ENCODE data around the gene LRRC15.

Gene LRRC15

DNA sequence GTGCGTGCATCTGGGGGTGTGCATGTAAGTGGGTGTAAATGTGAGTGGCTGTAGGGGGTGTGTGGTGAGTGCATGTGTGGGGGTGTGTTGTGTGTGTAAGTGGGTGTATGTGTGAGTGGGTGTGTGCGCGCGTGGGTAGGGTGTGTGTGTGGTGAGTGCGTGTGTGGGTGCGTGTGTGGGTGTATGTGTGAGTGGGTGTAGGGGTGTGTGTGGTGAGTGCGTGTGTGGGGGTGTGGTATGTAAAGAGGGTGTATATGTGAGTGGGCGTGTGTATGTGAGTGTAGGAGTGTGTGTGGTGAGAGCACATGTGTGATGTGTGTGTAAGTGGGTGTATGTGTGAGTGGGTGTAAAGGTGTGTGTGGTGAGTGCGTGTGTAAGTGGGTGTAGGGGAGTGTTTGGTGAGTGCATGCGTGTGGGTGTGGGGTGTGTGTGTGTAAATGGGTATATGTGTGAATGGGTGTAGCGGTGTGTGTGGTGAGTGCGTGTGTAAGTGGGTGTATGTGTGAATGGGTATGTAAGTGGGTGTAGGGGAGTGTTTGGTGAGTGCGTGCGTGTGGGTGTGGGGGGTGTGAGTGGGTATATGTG, 17.5 kb downstream of the LRRC15 start:
- no peak for DNase-seq (ENCODE audit: low read depth)
- no peak overlapping the region for H3K4me3 ChIP-seq (ENCODE audit: low read depth, low read length)
- TF ChIP-seq POLR2A (IDR thresholded peaks at IDR 0.05; ENCODE audit: extremely low read depth, insufficient read length) (no peak), MYC (IDR thresholded peaks at IDR 0.05; ENCODE audit: low read depth, low read length) (no peak)
- TF ChIP-seq, protein P1, sequence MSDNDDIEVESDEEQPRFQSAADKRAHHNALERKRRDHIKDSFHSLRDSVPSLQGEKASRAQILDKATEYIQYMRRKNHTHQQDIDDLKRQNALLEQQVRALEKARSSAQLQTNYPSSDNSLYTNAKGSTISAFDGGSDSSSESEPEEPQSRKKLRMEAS (IDR thresholded peaks at IDR 0.05; ENCODE audit: low read depth, low read length), result no peak
- TF ChIP-seq, protein P2, sequence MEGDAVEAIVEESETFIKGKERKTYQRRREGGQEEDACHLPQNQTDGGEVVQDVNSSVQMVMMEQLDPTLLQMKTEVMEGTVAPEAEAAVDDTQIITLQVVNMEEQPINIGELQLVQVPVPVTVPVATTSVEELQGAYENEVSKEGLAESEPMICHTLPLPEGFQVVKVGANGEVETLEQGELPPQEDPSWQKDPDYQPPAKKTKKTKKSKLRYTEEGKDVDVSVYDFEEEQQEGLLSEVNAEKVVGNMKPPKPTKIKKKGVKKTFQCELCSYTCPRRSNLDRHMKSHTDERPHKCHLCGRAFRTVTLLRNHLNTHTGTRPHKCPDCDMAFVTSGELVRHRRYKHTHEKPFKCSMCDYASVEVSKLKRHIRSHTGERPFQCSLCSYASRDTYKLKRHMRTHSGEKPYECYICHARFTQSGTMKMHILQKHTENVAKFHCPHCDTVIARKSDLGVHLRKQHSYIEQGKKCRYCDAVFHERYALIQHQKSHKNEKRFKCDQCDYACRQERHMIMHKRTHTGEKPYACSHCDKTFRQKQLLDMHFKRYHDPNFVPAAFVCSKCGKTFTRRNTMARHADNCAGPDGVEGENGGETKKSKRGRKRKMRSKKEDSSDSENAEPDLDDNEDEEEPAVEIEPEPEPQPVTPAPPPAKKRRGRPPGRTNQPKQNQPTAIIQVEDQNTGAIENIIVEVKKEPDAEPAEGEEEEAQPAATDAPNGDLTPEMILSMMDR (IDR thresholded peaks at IDR 0.05; ENCODE audit: low read depth, low read length), result no peak

DNA sequence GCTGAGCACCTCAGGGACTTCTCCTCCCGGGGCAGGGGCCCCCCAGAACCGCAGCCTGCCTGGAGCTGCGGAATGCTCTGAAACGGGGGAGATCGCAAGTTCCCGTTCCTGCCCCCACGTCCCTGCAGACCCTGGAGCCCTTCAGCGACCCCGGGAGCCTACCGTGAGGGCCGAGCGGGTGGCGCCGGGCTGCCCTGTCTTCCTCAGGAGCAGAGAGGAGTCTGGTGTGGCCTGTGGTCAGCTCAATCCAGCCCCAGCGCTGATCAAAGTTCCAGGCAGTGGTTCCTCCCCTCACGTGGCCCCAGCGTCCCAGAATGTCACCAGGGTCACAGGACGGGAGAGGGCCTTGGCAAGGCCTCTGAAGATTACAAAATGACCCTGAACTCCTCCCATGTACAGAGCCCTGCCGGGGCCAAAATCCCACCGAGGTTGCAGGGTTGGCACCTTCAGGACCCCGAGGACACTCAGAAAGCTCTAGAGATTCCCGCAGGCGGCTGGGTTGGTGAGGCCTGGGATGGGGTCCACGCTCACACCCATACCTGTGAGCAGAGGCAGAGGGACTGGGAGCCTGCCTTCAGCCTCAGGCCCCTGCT, 18.4 kb downstream of the LRRC15 start, which contains the start of gene CPN2:
Gene CPN2 (minus strand): TSS at position 249 of the 593 bp plus-strand sequence. CDS start 8,626 bp downstream, outside the sequence.
- no peak within 1 kb of the TSS for H3K4me3 ChIP-seq (ENCODE audit: low read depth, low read length)
- TF ChIP-seq, protein P2 (IDR thresholded peaks at IDR 0.05; ENCODE audit: low read depth, low read length), result no peak
- TF ChIP-seq POLR2A (IDR thresholded peaks at IDR 0.05; ENCODE audit: extremely low read depth, insufficient read length), result no peak
- no peak for DNase-seq (ENCODE audit: low read depth)

DNA sequence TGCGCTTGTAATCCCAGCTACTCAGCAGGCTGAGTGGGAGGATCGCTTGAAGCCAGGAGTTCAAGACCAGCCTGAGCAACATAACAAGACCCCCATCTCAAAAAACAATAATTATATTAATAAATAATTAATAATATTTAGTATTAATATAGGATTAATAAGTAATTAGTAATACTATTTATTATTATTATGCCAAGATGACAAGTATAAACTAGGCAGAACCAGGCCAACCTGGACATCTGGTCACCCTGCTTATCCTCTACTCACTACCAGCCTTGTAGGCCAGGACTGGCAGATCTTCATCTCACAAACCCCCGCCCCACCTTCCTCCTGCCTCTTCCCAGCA, 18.8 kb downstream of the LRRC15 start:
- TF ChIP-seq MYC (IDR thresholded peaks at IDR 0.05; ENCODE audit: low read depth, low read length) (no peak), POLR2A (IDR thresholded peaks at IDR 0.05; ENCODE audit: extremely low read depth, insufficient read length) (no peak)
- TF ChIP-seq, protein P2 (IDR thresholded peaks at IDR 0.05; ENCODE audit: low read depth, low read length), result no peak
- TF ChIP-seq, protein P1 (IDR thresholded peaks at IDR 0.05; ENCODE audit: low read depth, low read length), result no peak
- DNase-seq (ENCODE audit: low read depth), result no peak

DNA sequence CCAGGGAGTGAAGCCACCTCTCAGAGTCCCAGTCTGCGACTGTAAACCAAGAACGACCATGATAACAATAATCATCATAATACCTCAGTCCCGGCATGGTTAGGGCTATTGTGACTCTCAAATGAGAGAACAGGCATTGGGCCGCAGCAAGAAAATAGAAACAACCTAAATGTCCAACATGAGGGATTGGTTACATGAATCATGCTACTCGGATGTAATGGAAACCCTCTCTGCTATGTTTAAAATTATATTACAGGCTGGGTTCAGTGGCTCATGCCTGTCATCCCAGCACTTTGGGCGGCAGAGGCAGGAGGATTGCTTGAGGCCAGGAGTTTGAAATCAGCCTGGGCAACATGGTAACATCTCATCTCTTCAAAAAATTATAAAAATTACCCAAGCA, 21.2 kb downstream of the LRRC15 start:
- no peak for DNase-seq (ENCODE audit: low read depth)
- TF ChIP-seq POLR2A (IDR thresholded peaks at IDR 0.05; ENCODE audit: extremely low read depth, insufficient read length), result no peak
- TF ChIP-seq MYC (IDR thresholded peaks at IDR 0.05; ENCODE audit: low read depth, low read length), result no peak
- TF ChIP-seq, protein P2 (IDR thresholded peaks at IDR 0.05; ENCODE audit: low read depth, low read length), result no peak
- TF ChIP-seq, protein P1 (IDR thresholded peaks at IDR 0.05; ENCODE audit: low read depth, low read length), result no peak
- no peak overlapping the region for H3K4me3 ChIP-seq (ENCODE audit: low read depth, low read length)

More for the DNA sequence above, 18.8 kb downstream of the LRRC15 start:
- H3K4me3 ChIP-seq (ENCODE audit: low read depth, low read length), result no peak overlapping the region

DNA sequence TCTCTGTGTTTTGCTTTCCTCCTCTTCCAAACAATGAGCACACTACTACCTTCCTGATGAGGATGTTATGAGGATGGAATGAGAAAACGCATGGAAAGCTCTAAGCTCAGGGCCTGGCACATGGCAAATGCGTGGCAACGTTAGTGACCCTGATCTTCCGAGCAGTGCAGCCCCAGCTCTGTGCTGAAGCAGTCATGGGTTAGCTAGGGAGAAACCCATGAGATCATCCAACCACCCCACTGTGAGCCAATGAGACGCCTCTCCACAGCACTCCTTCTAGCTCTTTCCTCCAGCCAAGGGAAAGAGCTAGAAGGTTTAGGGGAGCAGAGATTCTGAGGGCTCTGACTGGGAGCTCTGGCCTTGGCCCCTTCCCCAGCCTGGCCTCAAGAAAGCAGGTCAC, 22.9 kb downstream of the LRRC15 start:
- TF ChIP-seq, protein P2 (IDR thresholded peaks at IDR 0.05; ENCODE audit: low read depth, low read length), result no peak
- TF ChIP-seq POLR2A (IDR thresholded peaks at IDR 0.05; ENCODE audit: extremely low read depth, insufficient read length) (no peak), MYC (IDR thresholded peaks at IDR 0.05; ENCODE audit: low read depth, low read length) (no peak)
- TF ChIP-seq, protein P1 (IDR thresholded peaks at IDR 0.05; ENCODE audit: low read depth, low read length), result no peak

More for the DNA sequence above, 22.9 kb downstream of the LRRC15 start:
- no peak for DNase-seq (ENCODE audit: low read depth)
- no peak overlapping the region for H3K4me3 ChIP-seq (ENCODE audit: low read depth, low read length)

Measured in NB4 (cell line).